Central memory CD8-positive, alpha-beta T cell (primary cell): Measurements from ENCODE around the gene ZNF576.
"Not testable (repeated sequence)": the region's sequence is repeated elsewhere in the genome, so short reads cannot be mapped to it uniquely, and the experiment has no call there.

Source experiments
- ATAC-seq: fragments of 150-1000 bp; cut with Tn5 transposase; replicated peaks from 2 replicates; pipeline ENCODE4 v1.10.0; 2022; ENCODE audit warnings: mild to moderate bottlenecking, moderate FRiP score, moderate number of reproducible peaks; ENCODE audit not compliant: poor library complexity, severe bottlenecking; ENCODE audit errors: extremely low read depth
- DNase-seq, 2 donors: peaks; one replicate each; pipeline ENCODE4 v3.0.0; 2021; ENCODE audit warnings: low spot score in 2 of 2
- H3K27ac Mint-ChIP-seq: one replicate; pipeline ENCODE4 v1.8.0; 2022; ENCODE audit warnings: low read depth, mild to moderate bottlenecking, moderate library complexity, mixed read lengths
- H3K27me3 Mint-ChIP-seq: one replicate; pipeline ENCODE4 v1.8.0; 2022; ENCODE audit warnings: mixed read lengths
- H3K36me3 Mint-ChIP-seq: one replicate; pipeline ENCODE4 v1.8.0; 2022; ENCODE audit warnings: mild to moderate bottlenecking, moderate library complexity, mixed read lengths; ENCODE audit not compliant: insufficient read depth
- H3K4me1 Mint-ChIP-seq: one replicate; pipeline ENCODE4 v1.8.0; 2022; ENCODE audit warnings: mixed read lengths
- H3K4me3 Mint-ChIP-seq: one replicate; pipeline ENCODE4 v1.8.0; 2022; ENCODE audit warnings: mild to moderate bottlenecking, moderate library complexity, mixed read lengths
- H3K9me3 Mint-ChIP-seq: one replicate; pipeline ENCODE4 v1.8.0; 2022; ENCODE audit warnings: mixed read lengths

ZNF576 gene

GRCh38 chr19:43582495-43582894 is 13.9 kb upstream of the ZNF576 start:
- H3K27me3 Mint-ChIP-seq, result no peaks in the 10 kb centered on the region
- DNase-seq, result no peak
- no peak overlapping the region for H3K4me3 Mint-ChIP-seq
- no peaks in the 10 kb centered on the region for H3K9me3 Mint-ChIP-seq
- no peak for ATAC-seq
- H3K27ac Mint-ChIP-seq, result no peak overlapping the region
- peaks cover 2% of the 10 kb centered on the region for H3K36me3 Mint-ChIP-seq
- H3K4me1 Mint-ChIP-seq, result peaks cover 14% of the 10 kb centered on the region

GRCh38 chr19:43584484-43584883 is 11.9 kb upstream of the ZNF576 start:
- DNase-seq (no peak), ATAC-seq (no peak)
- H3K36me3 Mint-ChIP-seq, result peaks cover 4% of the 10 kb centered on the region
- no peak overlapping the region for H3K4me3 Mint-ChIP-seq
- no peaks in the 10 kb centered on the region for H3K9me3 Mint-ChIP-seq
- no peaks in the 10 kb centered on the region for H3K27me3 Mint-ChIP-seq
- peaks cover 16% of the 10 kb centered on the region for H3K4me1 Mint-ChIP-seq
- H3K27ac Mint-ChIP-seq, result peak overlapping the region; percentile 25

- no peak overlapping the region for H3K4me3 Mint-ChIP-seq
- peaks cover 7% of the 10 kb centered on the region for H3K36me3 Mint-ChIP-seq
- no peak overlapping the region for H3K27ac Mint-ChIP-seq
- ATAC-seq, result no peak
- H3K4me1 Mint-ChIP-seq, result peaks cover 21% of the 10 kb centered on the region
- no peaks in the 10 kb centered on the region for H3K27me3 Mint-ChIP-seq
- H3K9me3 Mint-ChIP-seq, result no peaks in the 10 kb centered on the region
- no peak for DNase-seq
Observed at GRCh38 chr19:43586346-43586745, 10.0 kb upstream of the ZNF576 start.

- H3K9me3 Mint-ChIP-seq, H3K4me3 Mint-ChIP-seq, ATAC-seq, H3K27ac Mint-ChIP-seq, DNase-seq, H3K36me3 Mint-ChIP-seq, H3K27me3 Mint-ChIP-seq: not testable (repeated sequence)
- H3K4me1 Mint-ChIP-seq, result peaks cover 21% of the 10 kb centered on the region
Observed at GRCh38 chr19:43587029-43587428, 9.4 kb upstream of the ZNF576 start.

- no peak for DNase-seq
- H3K27me3 Mint-ChIP-seq, result no peaks in the 10 kb centered on the region
- H3K4me3 Mint-ChIP-seq, result no peak overlapping the region
- peaks cover 13% of the 10 kb centered on the region for H3K36me3 Mint-ChIP-seq
- no peak for ATAC-seq
- peaks cover 35% of the 10 kb centered on the region for H3K4me1 Mint-ChIP-seq
- peak overlapping the region; percentile 54 for H3K27ac Mint-ChIP-seq
- H3K9me3 Mint-ChIP-seq, result no peaks in the 10 kb centered on the region
Observed at GRCh38 chr19:43589277-43589676, 7.1 kb upstream of the ZNF576 start.

- no peak for DNase-seq
- peak overlapping the region; percentile 54 for H3K27ac Mint-ChIP-seq
- no peaks in the 10 kb centered on the region for H3K9me3 Mint-ChIP-seq
- no peaks in the 10 kb centered on the region for H3K27me3 Mint-ChIP-seq
- peaks cover 35% of the 10 kb centered on the region for H3K4me1 Mint-ChIP-seq
- H3K4me3 Mint-ChIP-seq, result no peak overlapping the region
- peaks cover 14% of the 10 kb centered on the region for H3K36me3 Mint-ChIP-seq
- ATAC-seq, result no peak
Observed at GRCh38 chr19:43589678-43590077, 6.7 kb upstream of the ZNF576 start.

GRCh38 chr19:43591904-43592772 is 4.3 kb upstream of the ZNF576 start:
- Mint-ChIP-seq H3K4me1 (peaks cover 50% of the 10 kb centered on the region), H3K27me3 (no peaks in the 10 kb centered on the region), H3K27ac (no peak overlapping the region), H3K9me3 (no peaks in the 10 kb centered on the region), H3K4me3 (no peak overlapping the region), H3K36me3 (peaks cover 33% of the 10 kb centered on the region)
- DNase-seq, result no peak
- ATAC-seq, result no peak

- Mint-ChIP-seq H3K27ac (no peak overlapping the region), H3K36me3 (peaks cover 33% of the 10 kb centered on the region), H3K4me3 (peak overlapping the region; percentile 94), H3K9me3 (no peaks in the 10 kb centered on the region), H3K4me1 (peaks cover 58% of the 10 kb centered on the region), H3K27me3 (no peaks in the 10 kb centered on the region)
- DNase-seq (no peak), ATAC-seq (no peak)
Observed at GRCh38 chr19:43592800-43593350, 3.5 kb upstream of the ZNF576 start.

- Mint-ChIP-seq H3K36me3 (peaks cover 34% of the 10 kb centered on the region), H3K4me1 (peaks cover 68% of the 10 kb centered on the region), H3K9me3 (no peaks in the 10 kb centered on the region), H3K27me3 (no peaks in the 10 kb centered on the region), H3K4me3 (peak overlapping the region; percentile 94), H3K27ac (peak overlapping the region; percentile 99)
- ATAC-seq, result no peak
- DNase-seq, result no peak
Observed at GRCh38 chr19:43594081-43594697, 2.2 kb upstream of the ZNF576 start.

GRCh38 chr19:43594710-43595604 is 1.4 kb upstream of the ZNF576 start:
- no peaks in the 10 kb centered on the region for H3K9me3 Mint-ChIP-seq
- ATAC-seq, result peak; percentile 64
- H3K4me1 Mint-ChIP-seq, result peaks cover 62% of the 10 kb centered on the region
- peak overlapping the region; percentile 94 for H3K4me3 Mint-ChIP-seq
- peak overlapping the region; percentile 99 for H3K27ac Mint-ChIP-seq
- H3K36me3 Mint-ChIP-seq, result peaks cover 35% of the 10 kb centered on the region
- no peaks in the 10 kb centered on the region for H3K27me3 Mint-ChIP-seq
- peak; percentile 60 to 64 for DNase-seq

GRCh38 chr19:43595605-43595998 is 793 bp upstream of the ZNF576 start:
- no peaks in the 10 kb centered on the region for H3K9me3 Mint-ChIP-seq
- no peak for DNase-seq
- H3K27me3 Mint-ChIP-seq, result no peaks in the 10 kb centered on the region
- peak; percentile 25 for ATAC-seq
- peak overlapping the region; percentile 99 for H3K27ac Mint-ChIP-seq
- H3K36me3 Mint-ChIP-seq, result peaks cover 34% of the 10 kb centered on the region
- H3K4me3 Mint-ChIP-seq, result peak overlapping the region; percentile 94
- H3K4me1 Mint-ChIP-seq, result peaks cover 58% of the 10 kb centered on the region

GRCh38 chr19:43596842-43597461 is 557 bp downstream of the ZNF576 start:
- H3K36me3 Mint-ChIP-seq, result peaks cover 35% of the 10 kb centered on the region
- DNase-seq, result no peak

More at GRCh38 chr19:43596842-43597461, 557 bp downstream of the ZNF576 start:
- Mint-ChIP-seq H3K4me1 (peaks cover 59% of the 10 kb centered on the region), H3K4me3 (peak overlapping the region; percentile 94), H3K9me3 (no peaks in the 10 kb centered on the region), H3K27me3 (no peaks in the 10 kb centered on the region), H3K27ac (peak overlapping the region; percentile 99)
- no peak for ATAC-seq
